Activated CD8-positive, alpha-beta memory T cell treated with anti-CD3 and anti-CD28 coated beads for 36 hours (primary cell): Measurements from ENCODE around the gene STX2. TPM values are rescaled to one million over a fixed set of nuclear protein-coding genes. Genes with fewer than 3 reads are reported as not detected.

ENCODE experiments used
- CTCF ChIA-PET: fragments of 350-600 bp; sonication (Branson Sonifier 250); formaldehyde crosslinking; loops from one replicate; lab custom pipeline; 2021; ENCODE audit warnings: antibody characterized with exemption; lab: Charles Lee
- POLR2A ChIA-PET: fragments of 350-600 bp; sonication (Branson Sonifier 250); formaldehyde crosslinking; loops from one replicate; lab custom pipeline; 2021; ENCODE audit warnings: antibody characterized with exemption; lab: Charles Lee
- total RNA-seq, 2 experiments: library from RNA; stranded (reverse); gene quantifications; one replicate each; pipeline ENCODE4 v1.2.3, GENCODE V29; 2021

The STX2 gene
- total RNA-seq, 2 experiments from 2014 or later = 19.0 to 19.4 TPM

- ChIA-PET POLR2A (no interaction called here), CTCF (interaction anchor here (1.3 to 2.3 kb wide), 2 partner anchors 11 to 32 kb away, joined by 6 to 8 read pairs; no protein-coding TSS in a partner anchor)
These were observed 633 bp downstream of the STX2 start for GRCh38 chr12:130838284-130838950.

GRCh38 chr12:130835436-130835835 is 3.6 kb downstream of the STX2 start:
- ChIA-PET CTCF (interaction anchor here (1.0 to 1.4 kb wide), 3 partner anchors 10 to 35 kb away, joined by 3 read pairs; no protein-coding TSS in a partner anchor), POLR2A (no interaction called here)

- CTCF ChIA-PET = interaction anchor here (1.0 to 1.4 kb wide), 2 partner anchors 9 to 36 kb away, joined by 3 read pairs; no protein-coding TSS in a partner anchor
- POLR2A ChIA-PET = no interaction called here
These were observed 4.0 kb downstream of the STX2 start for GRCh38 chr12:130835011-130835410.

GRCh38 chr12:130832561-130833209 is 6.4 kb downstream of the STX2 start:
- CTCF ChIA-PET = no interaction called here
- POLR2A ChIA-PET = no interaction called here

GRCh38 chr12:130831876-130832405 is 7.1 kb downstream of the STX2 start:
- POLR2A ChIA-PET = no interaction called here
- CTCF ChIA-PET = no interaction called here

GRCh38 chr12:130831246-130831645 is 7.8 kb downstream of the STX2 start:
- ChIA-PET CTCF (no interaction called here), POLR2A (no interaction called here)

- ChIA-PET CTCF (no interaction called here), POLR2A (no interaction called here)
These were observed 8.9 kb downstream of the STX2 start for GRCh38 chr12:130830246-130830551.

GRCh38 chr12:130829391-130830245 is 9.4 kb downstream of the STX2 start:
- ChIA-PET POLR2A (no interaction called here), CTCF (no interaction called here)

GRCh38 chr12:130828895-130829294 is 10.2 kb downstream of the STX2 start:
- POLR2A ChIA-PET = no interaction called here
- CTCF ChIA-PET = no interaction called here

GRCh38 chr12:130827432-130827831 is 11.6 kb downstream of the STX2 start:
- POLR2A ChIA-PET = no interaction called here
- CTCF ChIA-PET = interaction anchor here (1.0 to 2.1 kb wide), 3 partner anchors 9 to 305 kb away, joined by 3 to 6 read pairs (median 6); no protein-coding TSS in a partner anchor

- CTCF ChIA-PET = interaction anchor here (0.6 to 2.1 kb wide), 7 partner anchors 9 to 306 kb away, joined by 3 to 6 read pairs (median 4); no protein-coding TSS in a partner anchor
- POLR2A ChIA-PET = no interaction called here
These were observed 12.8 kb downstream of the STX2 start for GRCh38 chr12:130826151-130826801.

- ChIA-PET POLR2A (no interaction called here), CTCF (interaction anchor here (0.7 to 1.2 kb wide), 4 partner anchors 9 to 57 kb away, joined by 3 to 4 read pairs (median 4); no protein-coding TSS in a partner anchor)
These were observed 13.3 kb downstream of the STX2 start for GRCh38 chr12:130825771-130826150.

GRCh38 chr12:130819681-130820080 is 19.4 kb downstream of the STX2 start:
- ChIA-PET POLR2A (no interaction called here), CTCF (interaction anchor here (0.9 to 1.4 kb wide), 2 partner anchors 57 to 71 kb away, joined by 3 to 7 read pairs; no protein-coding TSS in a partner anchor)

GRCh38 chr12:130818635-130819576 is 20.1 kb downstream of the STX2 start:
- ChIA-PET POLR2A (no interaction called here), CTCF (interaction anchor here (0.9 to 1.4 kb wide), 3 partner anchors 56 to 71 kb away, joined by 3 to 7 read pairs (median 6); no protein-coding TSS in a partner anchor)

- CTCF ChIA-PET = interaction anchor here (0.6 to 1.0 kb wide), 3 partner anchors 12 to 100 kb away, joined by 3 to 6 read pairs (median 3); no protein-coding TSS in a partner anchor
- POLR2A ChIA-PET = no interaction called here
These were observed 20.8 kb downstream of the STX2 start for GRCh38 chr12:130818272-130818634.

- CTCF ChIA-PET = interaction anchor here (0.6 to 1.0 kb wide), 3 partner anchors 11 to 99 kb away, joined by 3 to 6 read pairs (median 3); no protein-coding TSS in a partner anchor
- POLR2A ChIA-PET = no interaction called here
These were observed 21.2 kb downstream of the STX2 start for GRCh38 chr12:130817804-130818203.

GRCh38 chr12:130816097-130816496 is 23.0 kb downstream of the STX2 start:
- CTCF ChIA-PET = interaction anchor here (0.6 to 1.2 kb wide), 2 partner anchors 54 to 536 kb away, joined by 3 to 4 read pairs; no protein-coding TSS in a partner anchor
- POLR2A ChIA-PET = no interaction called here
